GM12873 (cell line): Measurements from ENCODE around the gene KLHL1.

ENCODE experiments used
- TF ChIP-seq, protein P1 (sequence below): IDR thresholded peaks from 2 replicates; pipeline ENCODE4 v1.5.1; 2012; ENCODE audit warnings: low read depth, mild to moderate bottlenecking, moderate library complexity, low read length, control low read depth; ENCODE audit not compliant: insufficient read depth; ENCODE audit errors: missing control alignments

Gene KLHL1

DNA sequence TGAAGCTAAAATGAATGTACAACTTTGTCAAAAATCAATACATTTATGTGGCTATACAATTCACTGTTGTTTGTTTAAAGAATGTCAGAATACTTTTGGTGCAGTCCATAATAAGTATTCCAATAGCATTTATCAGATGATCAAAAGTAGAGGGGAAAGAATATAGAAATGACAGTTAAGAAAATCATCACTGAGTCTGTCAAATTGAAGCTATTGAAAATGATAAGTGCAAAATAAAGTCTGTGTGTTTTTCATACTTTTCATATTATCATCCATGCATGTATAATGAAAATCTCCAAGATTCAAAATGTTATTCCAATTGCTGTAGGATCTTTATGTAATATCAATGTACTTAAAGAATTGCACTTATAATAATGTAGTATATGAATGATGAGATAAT is 93.9 kb downstream of the KLHL1 start:
- TF ChIP-seq, protein P1, sequence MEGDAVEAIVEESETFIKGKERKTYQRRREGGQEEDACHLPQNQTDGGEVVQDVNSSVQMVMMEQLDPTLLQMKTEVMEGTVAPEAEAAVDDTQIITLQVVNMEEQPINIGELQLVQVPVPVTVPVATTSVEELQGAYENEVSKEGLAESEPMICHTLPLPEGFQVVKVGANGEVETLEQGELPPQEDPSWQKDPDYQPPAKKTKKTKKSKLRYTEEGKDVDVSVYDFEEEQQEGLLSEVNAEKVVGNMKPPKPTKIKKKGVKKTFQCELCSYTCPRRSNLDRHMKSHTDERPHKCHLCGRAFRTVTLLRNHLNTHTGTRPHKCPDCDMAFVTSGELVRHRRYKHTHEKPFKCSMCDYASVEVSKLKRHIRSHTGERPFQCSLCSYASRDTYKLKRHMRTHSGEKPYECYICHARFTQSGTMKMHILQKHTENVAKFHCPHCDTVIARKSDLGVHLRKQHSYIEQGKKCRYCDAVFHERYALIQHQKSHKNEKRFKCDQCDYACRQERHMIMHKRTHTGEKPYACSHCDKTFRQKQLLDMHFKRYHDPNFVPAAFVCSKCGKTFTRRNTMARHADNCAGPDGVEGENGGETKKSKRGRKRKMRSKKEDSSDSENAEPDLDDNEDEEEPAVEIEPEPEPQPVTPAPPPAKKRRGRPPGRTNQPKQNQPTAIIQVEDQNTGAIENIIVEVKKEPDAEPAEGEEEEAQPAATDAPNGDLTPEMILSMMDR, result no peak

DNA sequence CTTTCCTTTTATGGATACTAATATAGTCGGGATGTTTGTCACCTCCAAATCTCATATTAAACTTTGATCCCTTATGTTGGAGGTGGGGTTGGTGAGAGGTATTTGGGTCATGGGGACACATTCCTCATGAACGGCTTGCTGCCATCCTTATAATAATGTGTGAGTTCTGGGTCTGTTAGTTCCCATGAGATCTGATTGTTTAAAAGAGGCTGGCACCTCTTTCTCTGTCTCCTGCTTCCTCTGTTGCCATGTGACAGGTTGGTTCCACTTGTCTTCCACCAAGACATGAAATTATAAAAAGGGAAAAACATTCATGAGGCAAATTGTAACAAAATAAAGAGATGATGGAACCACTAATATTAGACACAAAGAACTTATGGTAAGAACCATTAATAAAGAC is 108.4 kb downstream of the KLHL1 start:
- TF ChIP-seq, protein P1, result no peak

DNA sequence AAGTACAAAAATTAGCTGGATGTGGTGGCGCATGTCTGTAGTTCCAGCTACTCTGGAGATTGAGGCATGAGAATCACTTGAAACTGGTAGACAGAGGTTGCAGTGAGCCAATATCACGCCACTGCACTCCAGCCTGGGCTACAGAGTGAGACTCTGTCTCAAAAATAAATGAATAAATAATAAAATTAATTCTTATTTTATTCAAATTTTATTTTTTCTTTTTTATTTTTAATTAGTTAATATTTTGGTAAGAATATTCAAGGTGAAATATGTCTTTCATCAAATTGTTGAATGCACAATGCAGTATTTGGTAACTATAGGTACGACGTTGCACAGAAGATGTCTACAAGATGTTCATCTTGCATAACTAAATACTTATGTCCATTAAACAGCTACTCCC is 111.2 kb downstream of the KLHL1 start:
- TF ChIP-seq, protein P1, result no peak

DNA sequence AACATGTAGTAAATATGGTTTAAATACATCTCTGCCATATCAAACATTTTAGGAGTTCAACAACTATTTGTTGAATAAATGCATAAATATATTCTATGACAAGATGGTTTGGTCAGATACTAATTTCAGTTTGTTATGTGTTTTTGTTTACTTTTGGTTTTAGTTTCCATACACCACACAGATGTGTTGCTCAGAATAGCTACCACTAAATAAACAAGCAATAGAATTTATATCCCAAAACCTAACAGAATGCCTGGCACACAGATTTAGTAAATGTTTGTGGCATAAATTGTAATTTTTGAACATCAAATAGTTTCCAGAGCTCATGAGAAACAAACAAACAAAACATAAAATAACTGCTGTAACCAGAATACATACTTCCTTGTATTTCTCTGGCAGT is 127.5 kb downstream of the KLHL1 start:
- TF ChIP-seq, protein P1, result no peak

DNA sequence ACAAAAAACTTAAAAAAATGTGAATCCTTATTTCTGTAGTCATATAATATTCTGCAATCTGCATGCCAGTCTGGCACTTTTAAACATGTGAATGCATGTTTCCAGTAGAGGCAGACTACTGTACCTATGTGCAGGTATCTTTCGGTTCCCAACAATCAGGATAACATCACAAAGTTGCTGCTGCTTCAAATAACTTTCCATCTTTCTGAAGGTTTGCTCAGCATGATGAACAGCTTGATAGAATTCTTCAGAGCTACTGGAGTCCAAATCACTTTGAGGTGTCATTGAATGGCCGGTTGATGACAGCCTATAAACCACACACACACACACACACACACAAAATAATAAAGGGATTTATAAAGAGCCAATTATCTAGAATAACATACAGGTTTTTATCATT is 132.8 kb downstream of the KLHL1 start:
- TF ChIP-seq, protein P1, result no peak

DNA sequence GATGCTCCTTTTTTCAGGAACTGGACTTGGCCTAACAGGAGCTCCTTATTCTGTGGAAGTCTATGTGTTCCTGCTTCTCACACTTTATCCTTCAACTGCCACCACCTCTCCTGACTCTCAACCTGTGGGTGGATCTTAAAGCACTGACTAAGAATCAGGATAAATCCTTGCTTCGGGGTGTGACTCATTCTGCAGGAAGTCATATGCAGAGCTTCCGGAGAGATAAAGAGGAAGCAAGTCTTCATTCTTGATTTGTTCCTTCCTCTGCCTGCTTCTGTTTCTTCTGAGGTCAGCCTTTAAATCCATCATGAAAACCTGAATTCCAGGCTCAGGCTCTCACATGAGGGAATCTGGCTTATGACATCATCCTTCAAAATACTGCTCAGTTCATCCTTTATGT is 137.7 kb downstream of the KLHL1 start:
- TF ChIP-seq, protein P1, result no peak

DNA sequence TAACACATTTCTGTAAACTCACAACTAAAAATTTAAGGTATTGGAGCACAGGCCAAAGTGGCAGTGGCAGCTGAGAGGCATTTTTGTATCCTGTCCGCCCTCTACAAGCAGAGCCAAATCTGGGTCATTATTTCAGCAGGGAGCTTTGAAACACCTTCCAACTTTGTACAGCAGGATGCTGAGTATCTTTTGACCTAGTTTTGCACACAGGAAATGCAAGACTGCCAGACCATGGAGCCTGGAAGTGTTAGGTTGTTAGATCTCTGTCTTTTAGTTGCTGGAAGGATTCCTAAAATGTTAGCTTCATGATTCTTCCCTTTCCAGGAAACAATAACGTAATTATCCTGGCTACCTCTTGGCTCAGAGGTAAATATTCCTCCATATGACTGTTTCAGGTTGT is 149.2 kb downstream of the KLHL1 start:
- TF ChIP-seq, protein P1, result no peak

DNA sequence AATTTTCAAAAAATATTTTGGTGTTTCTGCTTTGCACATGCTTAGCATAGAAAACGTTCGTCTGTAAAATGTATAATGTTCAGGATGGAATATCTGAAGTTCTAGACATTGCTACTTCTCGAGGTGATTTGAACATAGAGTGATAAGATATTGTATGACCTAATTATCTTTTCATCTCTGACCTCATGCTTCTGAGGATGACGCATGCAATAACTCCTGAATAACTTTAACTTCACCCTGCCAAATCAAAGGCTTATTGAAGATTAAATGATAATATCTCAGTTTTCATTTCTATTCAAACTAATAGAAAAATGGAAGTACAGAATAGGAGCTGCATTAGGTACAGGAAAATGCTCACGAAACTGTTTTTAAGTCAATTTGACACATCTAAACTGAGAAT is 151.4 kb downstream of the KLHL1 start:
- TF ChIP-seq, protein P1, result no peak
